ENCODE results near the gene LTBP3. TPM values are rescaled to one million over a fixed set of nuclear protein-coding genes. Genes with fewer than 3 reads are reported as not detected.

LTBP3 gene
- total and polyA plus RNA-seq, 9 of the 15 experiments (the other 6 are each of a cell fraction or from before 2014, with no cell fraction given), result 0.06 to 20.5 (median 4.8) TPM

GRCh38 chr11:65497141-65498041 is 60.8 kb downstream of the LTBP3 start (continued):
- TF ChIP-seq ARID4B (CRISPR knock-in tag; IDR thresholded peaks at IDR 0.05) (peak; percentile 91), RFX1 (IDR thresholded peaks at IDR 0.05) (no peak), MTA2 (IDR thresholded peaks at IDR 0.05; ENCODE audit: low read depth) (no peak), NRF1 (conservative IDR thresholded peaks at IDR 0.05 in 1 of 2, IDR thresholded peaks at IDR 0.05 in 1 of 2) (peak; percentile 94 to 95), YY1 (IDR thresholded peaks at IDR 0.05; ENCODE audit: borderline replicate concordance in 1 of 3, control insufficient read depth in 1 of 3, extremely low read depth in 1 of 3, insufficient read depth in 3 of 3, insufficient read length in 1 of 3, insufficient replicate concordance in 2 of 3, low read depth in 1 of 3, low read length in 2 of 3) (peak; percentile 78 to 96 (median 91)), STAT6 (CRISPR knock-in tag; IDR thresholded peaks at IDR 0.05) (peak; percentile 56; the same call in 1 of the 2 replicates), NFATC3 (IDR thresholded peaks at IDR 0.05) (peak; percentile 59; the same call in 1 of the 2 replicates), MYBL2 (IDR thresholded peaks at IDR 0.05; ENCODE audit: low read depth) (no peak), MYBL2 (CRISPR knock-in tag; IDR thresholded peaks at IDR 0.05; ENCODE audit: borderline replicate concordance) (no peak), FOXM1 (IDR thresholded peaks at IDR 0.05; ENCODE audit: low read depth) (no peak), FOXM1 (CRISPR knock-in tag; IDR thresholded peaks at IDR 0.05; ENCODE audit: low read depth) (no peak), RBM15 (IDR thresholded peaks at IDR 0.05; ENCODE audit: insufficient read depth, low read length) (no peak), PTRF (tag; IDR thresholded peaks at IDR 0.05) (no peak), ZNF77 (CRISPR knock-in tag; IDR thresholded peaks at IDR 0.05) (no peak), THRAP3 (IDR thresholded peaks at IDR 0.05; ENCODE audit: borderline replicate concordance) (no peak)
- TF ChIP-seq, protein P1, sequence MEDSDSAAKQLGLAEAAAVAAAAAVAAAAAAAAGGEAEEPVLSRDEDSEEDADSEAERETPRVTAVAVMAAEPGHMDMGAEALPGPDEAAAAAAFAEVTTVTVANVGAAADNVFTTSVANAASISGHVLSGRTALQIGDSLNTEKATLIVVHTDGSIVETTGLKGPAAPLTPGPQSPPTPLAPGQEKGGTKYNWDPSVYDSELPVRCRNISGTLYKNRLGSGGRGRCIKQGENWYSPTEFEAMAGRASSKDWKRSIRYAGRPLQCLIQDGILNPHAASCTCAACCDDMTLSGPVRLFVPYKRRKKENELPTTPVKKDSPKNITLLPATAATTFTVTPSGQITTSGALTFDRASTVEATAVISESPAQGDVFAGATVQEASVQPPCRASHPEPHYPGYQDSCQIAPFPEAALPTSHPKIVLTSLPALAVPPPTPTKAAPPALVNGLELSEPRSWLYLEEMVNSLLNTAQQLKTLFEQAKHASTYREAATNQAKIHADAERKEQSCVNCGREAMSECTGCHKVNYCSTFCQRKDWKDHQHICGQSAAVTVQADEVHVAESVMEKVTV (CRISPR knock-in tag; IDR thresholded peaks at IDR 0.05), result no peak
